ENCODE measurements around the gene TINAGL1. TPM values are rescaled to one million over a fixed set of nuclear protein-coding genes. Genes with fewer than 3 reads are reported as not detected.

Gene TINAGL1
- total and polyA plus RNA-seq, 2 experiments from 2014 or later: 1.1 to 3.5 TPM

- H3K27me3 ChIP-seq (replicated peaks; ENCODE audit: insufficient read depth): no peaks in the 10 kb centered on the region
Observed at GRCh38 chr1:31551208-31551607, 25.1 kb upstream of the TINAGL1 start.

GRCh38 chr1:31552489-31552888 lies 23.8 kb upstream of the TINAGL1 start:
- Histone ChIP-seq H2AFZ (no peak overlapping the region), H3K79me2 (ENCODE audit: insufficient read depth) (no peaks in the 10 kb centered on the region), H3K27ac (no peak overlapping the region), H4K20me1 (ENCODE audit: insufficient read depth) (no peaks in the 10 kb centered on the region), H3K4me1 (ENCODE audit: insufficient read depth) (peaks cover 13% of the 10 kb centered on the region), H3K27me3 (replicated peaks; ENCODE audit: insufficient read depth) (no peaks in the 10 kb centered on the region), H3K4me3 (no peak overlapping the region), H3K4me2 (ENCODE audit: unreplicated experiment) (no peak overlapping the region), H3K9me3 (ENCODE audit: low read depth) (no peaks in the 10 kb centered on the region), H3K9me2 (ENCODE audit: insufficient read depth) (no peaks in the 10 kb centered on the region), H3F3A (ENCODE audit: insufficient read depth) (peaks cover 22% of the 10 kb centered on the region), H3K36me3 (ENCODE audit: low read depth) (no peaks in the 10 kb centered on the region), H3K9ac (no peak overlapping the region)
- DNase-seq: no peak
- in situ Hi-C loops (cut with MboI): no loop called here
- 90 to 93% methylated on average over 7 of the region's 7 CpGs for WGBS, 2 experiments (ENCODE audit: low coverage in 1 of 2, low lambda C conversion rate in 2 of 2, missing lambda C conversion rate in 2 of 2)
- TF ChIP-seq EZH2phosphoT487 (IDR thresholded peaks at IDR 0.05; ENCODE audit: insufficient read depth, low read depth) (no peak), EZH2 (IDR thresholded peaks at IDR 0.05; ENCODE audit: insufficient read depth, poor library complexity, severe bottlenecking) (no peak)

More at GRCh38 chr1:31551208-31551607, 25.1 kb upstream of the TINAGL1 start:
- in situ Hi-C loops (cut with MboI): no loop called here
- DNase-seq: no peak
- Histone ChIP-seq H3K9ac (no peak overlapping the region), H3K9me3 (ENCODE audit: low read depth) (no peaks in the 10 kb centered on the region), H3K9me2 (ENCODE audit: insufficient read depth) (no peaks in the 10 kb centered on the region), H2AFZ (no peak overlapping the region), H4K20me1 (ENCODE audit: insufficient read depth) (no peaks in the 10 kb centered on the region), H3K4me3 (no peak overlapping the region), H3K4me2 (ENCODE audit: unreplicated experiment) (no peak overlapping the region), H3K36me3 (ENCODE audit: low read depth) (no peaks in the 10 kb centered on the region), H3K79me2 (ENCODE audit: insufficient read depth) (no peaks in the 10 kb centered on the region), H3K4me1 (ENCODE audit: insufficient read depth) (peaks cover 13% of the 10 kb centered on the region), H3K27ac (no peak overlapping the region), H3F3A (ENCODE audit: insufficient read depth) (peaks cover 22% of the 10 kb centered on the region)
- WGBS, 2 experiments (ENCODE audit: low coverage in 1 of 2, low lambda C conversion rate in 2 of 2, missing lambda C conversion rate in 2 of 2): 0 to 7% methylated on average over 1 of the region's 1 CpG
- TF ChIP-seq EZH2 (IDR thresholded peaks at IDR 0.05; ENCODE audit: insufficient read depth, poor library complexity, severe bottlenecking): no peak
- TF ChIP-seq EZH2phosphoT487 (IDR thresholded peaks at IDR 0.05; ENCODE audit: insufficient read depth, low read depth): no peak

GRCh38 chr1:31556481-31557006 lies 19.8 kb upstream of the TINAGL1 start:
- Histone ChIP-seq H3K27me3 (replicated peaks; ENCODE audit: insufficient read depth) (no peaks in the 10 kb centered on the region), H3F3A (ENCODE audit: insufficient read depth) (no peaks in the 10 kb centered on the region), H3K9me3 (ENCODE audit: low read depth) (no peaks in the 10 kb centered on the region), H3K36me3 (ENCODE audit: low read depth) (no peaks in the 10 kb centered on the region), H3K9ac (no peak overlapping the region), H4K20me1 (ENCODE audit: insufficient read depth) (no peaks in the 10 kb centered on the region), H3K79me2 (ENCODE audit: insufficient read depth) (no peaks in the 10 kb centered on the region), H3K4me3 (no peak overlapping the region), H3K4me1 (ENCODE audit: insufficient read depth) (no peaks in the 10 kb centered on the region), H3K27ac (no peak overlapping the region), H3K4me2 (ENCODE audit: unreplicated experiment) (no peak overlapping the region), H3K9me2 (ENCODE audit: insufficient read depth) (no peaks in the 10 kb centered on the region), H2AFZ (no peak overlapping the region)
- in situ Hi-C loops (cut with MboI): no loop called here
- DNase-seq: no peak
- WGBS, 2 experiments (ENCODE audit: low coverage in 1 of 2, low lambda C conversion rate in 2 of 2, missing lambda C conversion rate in 2 of 2): 71 to 74% methylated on average over 5 of the region's 5 CpGs
- no peak for TF ChIP-seq EZH2phosphoT487 (IDR thresholded peaks at IDR 0.05; ENCODE audit: insufficient read depth, low read depth)

- no peak overlapping the region for H3K4me3 ChIP-seq
- H3K4me1 ChIP-seq (ENCODE audit: insufficient read depth): peaks cover 17% of the 10 kb centered on the region
- no peak overlapping the region for H3K4me2 ChIP-seq (ENCODE audit: unreplicated experiment)
- no peaks in the 10 kb centered on the region for H3K9me3 ChIP-seq (ENCODE audit: low read depth)
- no peaks in the 10 kb centered on the region for H3K9me2 ChIP-seq (ENCODE audit: insufficient read depth)
- no peak overlapping the region for H3K27ac ChIP-seq
- no peak overlapping the region for H2AFZ ChIP-seq
- no peaks in the 10 kb centered on the region for H4K20me1 ChIP-seq (ENCODE audit: insufficient read depth)
- DNase-seq: no peak
- H3F3A ChIP-seq (ENCODE audit: insufficient read depth): no peaks in the 10 kb centered on the region
- H3K27me3 ChIP-seq (replicated peaks; ENCODE audit: insufficient read depth): no peaks in the 10 kb centered on the region
- no peaks in the 10 kb centered on the region for H3K36me3 ChIP-seq (ENCODE audit: low read depth)
- no peaks in the 10 kb centered on the region for H3K79me2 ChIP-seq (ENCODE audit: insufficient read depth)
- no peak overlapping the region for H3K9ac ChIP-seq
- in situ Hi-C loops (cut with MboI): no loop called here
- TF ChIP-seq EZH2phosphoT487 (IDR thresholded peaks at IDR 0.05; ENCODE audit: insufficient read depth, low read depth): no peak
- TF ChIP-seq EZH2 (IDR thresholded peaks at IDR 0.05; ENCODE audit: insufficient read depth, poor library complexity, severe bottlenecking): no peak
Observed at GRCh38 chr1:31559715-31560114, 16.6 kb upstream of the TINAGL1 start.

- TF ChIP-seq EZH2 (IDR thresholded peaks at IDR 0.05; ENCODE audit: insufficient read depth, poor library complexity, severe bottlenecking) (no peak), EZH2phosphoT487 (IDR thresholded peaks at IDR 0.05; ENCODE audit: insufficient read depth, low read depth) (no peak)
- H3K4me2 ChIP-seq (ENCODE audit: unreplicated experiment): no peak overlapping the region
- 67 to 75% methylated on average over 4 of the region's 4 CpGs for WGBS, 2 experiments (ENCODE audit: low coverage in 1 of 2, low lambda C conversion rate in 2 of 2, missing lambda C conversion rate in 2 of 2)
- no peaks in the 10 kb centered on the region for H3K9me3 ChIP-seq (ENCODE audit: low read depth)
- H3K36me3 ChIP-seq (ENCODE audit: low read depth): no peaks in the 10 kb centered on the region
- H3K9me2 ChIP-seq (ENCODE audit: insufficient read depth): no peaks in the 10 kb centered on the region
- no peak overlapping the region for H3K4me3 ChIP-seq
- H4K20me1 ChIP-seq (ENCODE audit: insufficient read depth): no peaks in the 10 kb centered on the region
- no peaks in the 10 kb centered on the region for H3K79me2 ChIP-seq (ENCODE audit: insufficient read depth)
- in situ Hi-C loops (cut with MboI): no loop called here
- no peak for DNase-seq
- H3K4me1 ChIP-seq (ENCODE audit: insufficient read depth): peaks cover 17% of the 10 kb centered on the region
- no peak overlapping the region for H3K27ac ChIP-seq
- no peaks in the 10 kb centered on the region for H3F3A ChIP-seq (ENCODE audit: insufficient read depth)
- H2AFZ ChIP-seq: no peak overlapping the region
- H3K27me3 ChIP-seq (replicated peaks; ENCODE audit: insufficient read depth): no peaks in the 10 kb centered on the region
- H3K9ac ChIP-seq: no peak overlapping the region
Observed at GRCh38 chr1:31560394-31560793, 15.9 kb upstream of the TINAGL1 start.
